GM12878 (cell line): Measurements from ENCODE around the gene ABCA10. TPM values are rescaled to one million over a fixed set of nuclear protein-coding genes. Genes with fewer than 3 reads are reported as not detected.

ENCODE experiments used
- ATAC-seq: fragments of 200-7000 bp; cut with Tn5 transposase; 3 replicates; pipeline ENCODE4 v1.9.1; 2020; ENCODE audit warnings: mild to moderate bottlenecking, moderate library complexity
- BruUV-seq: library from RNA; stranded (reverse); fragments of 400-500 nt; replicated peaks from 2 replicates; lab custom pipeline; 2021; lab: Mats Ljungman, UMichigan
- CTCF ChIA-PET: fragments of 300-600 bp; sonication (Branson Sonifier 250); formaldehyde crosslinking; extraction: SDS; loops from one replicate; lab custom pipeline; 2021; ENCODE audit warnings: inconsistent platforms; lab: Yijun Ruan, JAX
- POLR2A ChIA-PET: fragments of 350-600 bp; formaldehyde crosslinking; extraction: SDS; loops from one replicate; lab custom pipeline; 2021; ENCODE audit warnings: inconsistent platforms; lab: Charles Lee
- RAD21 ChIA-PET: fragments of 300-600 bp; sonication (Branson Sonifier 250); formaldehyde crosslinking; loops from one replicate; lab custom pipeline; 2023; ENCODE audit warnings: antibody characterized with exemption; ENCODE audit not compliant: unreplicated experiment; lab: Charles Lee
- SMC1A ChIA-PET: fragments of 300-600 bp; sonication (Branson Sonifier 250); formaldehyde crosslinking; loops from one replicate; lab custom pipeline; 2023; ENCODE audit not compliant: unreplicated experiment, uncharacterized antibody; lab: Charles Lee
- DNase-seq: peaks from one replicate; pipeline ENCODE4 v3.0.0-alpha.2; 2011; ENCODE audit warnings: low read depth, low spot score
- FAIRE-seq: peaks from 3 replicates; lab custom pipeline; 2011; peaks lifted over from hg19 to GRCh38; lab: Jason Lieb, UNC
- H2AFZ ChIP-seq: 2 replicates; pipeline ENCODE4 v1.6.0; 2011; ENCODE audit warnings: low read depth, low read length, control low read depth; ENCODE audit not compliant: control insufficient read depth
- H3K27ac ChIP-seq: 2 replicates; pipeline ENCODE4 v1.5.1; 2011; ENCODE audit warnings: control low read depth; ENCODE audit not compliant: control insufficient read depth, insufficient read depth
- H3K27me3 ChIP-seq, 2 experiments: replicated peaks in 1 of 2; 2 replicates each; pipeline versions ENCODE4 v1.6.0 to v1.6.1; 2011; ENCODE audit warnings: low read length in 1 of 2; ENCODE audit not compliant: control insufficient read depth in 2 of 2, insufficient read depth in 2 of 2
- H3K36me3 ChIP-seq, 2 experiments: 2 replicates each; pipeline ENCODE4 v1.5.1; 2011; ENCODE audit warnings: low read length in 1 of 2; ENCODE audit not compliant: control insufficient read depth in 2 of 2, insufficient read depth in 2 of 2
- H3K4me1 ChIP-seq: 2 replicates; pipeline ENCODE4 v1.6.1; 2011; ENCODE audit warnings: mild to moderate bottlenecking, low read length, moderate library complexity, mixed read lengths; ENCODE audit not compliant: control insufficient read depth, insufficient read depth
- H3K4me2 ChIP-seq: 2 replicates; pipeline ENCODE4 v1.6.0; 2011; ENCODE audit warnings: control low read depth; ENCODE audit not compliant: control insufficient read depth, insufficient read depth
- H3K4me3 ChIP-seq: fragments of 200-600 bp; sonication (generic); 2 replicates; pipeline ENCODE4 v1.5.1; 2016
- H3K79me2 ChIP-seq: 2 replicates; pipeline ENCODE4 v1.6.0; 2011; ENCODE audit warnings: low read length; ENCODE audit not compliant: control insufficient read depth, insufficient read depth
- H3K9ac ChIP-seq: 2 replicates; pipeline ENCODE4 v1.8.0; 2011; ENCODE audit warnings: low read length, control low read depth, mixed read lengths; ENCODE audit not compliant: control insufficient read depth, insufficient read depth
- H3K9me3 ChIP-seq: replicated peaks from 3 replicates; pipeline ENCODE4 v1.5.1; 2011; ENCODE audit warnings: mild to moderate bottlenecking, low read length; ENCODE audit not compliant: control insufficient read depth, insufficient read depth
- H4K20me1 ChIP-seq: 2 replicates; pipeline ENCODE4 v1.6.0; 2011; ENCODE audit not compliant: control insufficient read depth, insufficient read depth
- BRCA1 ChIP-seq: IDR thresholded peaks from 2 replicates; pipeline ENCODE4 v1.6.1; 2011; ENCODE audit warnings: low read depth, low read length, improper control_type of control experiment
- CHD2 ChIP-seq: IDR thresholded peaks from 2 replicates; pipeline ENCODE4 v1.6.1; 2011; ENCODE audit warnings: low read depth, low read length, improper control_type of control experiment, borderline replicate concordance
- E2F8 ChIP-seq: fragments of 450-650 bp; IDR thresholded peaks from 2 replicates; pipeline ENCODE4 v1.6.1; 2018; ENCODE audit warnings: mild to moderate bottlenecking, low read depth, moderate library complexity; ENCODE audit not compliant: partially characterized antibody
- EZH2 ChIP-seq: IDR thresholded peaks from 2 replicates; pipeline ENCODE4 v1.6.1; 2012; ENCODE audit warnings: low read depth, mild to moderate bottlenecking, control low read depth, inconsistent platforms, low read length, borderline replicate concordance; ENCODE audit not compliant: control insufficient read depth
- GABPA ChIP-seq: IDR thresholded peaks from 2 replicates; pipeline ENCODE4 v1.6.1; 2014; ENCODE audit warnings: antibody characterized with exemption, low read depth, mild to moderate bottlenecking, inconsistent platforms
- KAT2A ChIP-seq: conservative IDR thresholded peaks from 2 replicates; pipeline ENCODE4 v1.6.1; 2011; ENCODE audit warnings: low read depth, low read length; ENCODE audit not compliant: control insufficient read depth
- KLF5 ChIP-seq: fragments of 450-650 bp; IDR thresholded peaks from 2 replicates; pipeline ENCODE4 v1.6.1; 2014; ENCODE audit warnings: mild to moderate bottlenecking; ENCODE audit not compliant: partially characterized antibody
- MXI1 ChIP-seq: fragments of 150-350 bp; IDR thresholded peaks from 2 replicates; pipeline ENCODE4 v1.6.1; 2011; ENCODE audit warnings: low read depth, mild to moderate bottlenecking, inconsistent platforms, low read length, improper control_type of control experiment
- NFXL1 ChIP-seq: fragments of 450-650 bp; IDR thresholded peaks from 2 replicates; pipeline ENCODE4 v1.6.1; 2017; ENCODE audit warnings: antibody characterized with exemption, mild to moderate bottlenecking, borderline replicate concordance
- NFYA ChIP-seq: IDR thresholded peaks from 2 replicates; pipeline ENCODE4 v1.6.1; 2011; ENCODE audit warnings: low read depth, mild to moderate bottlenecking, low read length, improper control_type of control experiment, borderline replicate concordance
- NR2C1 ChIP-seq: fragments of 450-650 bp; IDR thresholded peaks from 2 replicates; pipeline ENCODE4 v1.6.1; 2017; ENCODE audit warnings: antibody characterized with exemption, mild to moderate bottlenecking, moderate library complexity
- NR2C2 ChIP-seq: IDR thresholded peaks from 2 replicates; pipeline ENCODE4 v1.6.1; 2011; ENCODE audit warnings: borderline replicate concordance, low read depth; ENCODE audit not compliant: control insufficient read depth, insufficient read length
- POLR2AphosphoS2 ChIP-seq: IDR thresholded peaks from 2 replicates; pipeline ENCODE4 v1.6.1; 2011; ENCODE audit warnings: low read depth, mild to moderate bottlenecking, low read length, improper control_type of control experiment, moderate library complexity
- RCOR1 ChIP-seq: conservative IDR thresholded peaks from 2 replicates; pipeline ENCODE4 v1.6.1; 2012; ENCODE audit warnings: low read depth, low read length, improper control_type of control experiment
- RUNX3 ChIP-seq: IDR thresholded peaks from 2 replicates; pipeline ENCODE4 v1.6.1; 2012; ENCODE audit warnings: low read length, inconsistent platforms
- SREBF1 ChIP-seq: IDR thresholded peaks from 2 replicates; pipeline ENCODE4 v1.6.1; 2012; ENCODE audit warnings: mild to moderate bottlenecking, low read length
- SUPT20H ChIP-seq: IDR thresholded peaks from 2 replicates; pipeline ENCODE4 v1.6.1; 2011; ENCODE audit warnings: low read depth, mild to moderate bottlenecking, low read length, moderate library complexity, borderline replicate concordance; ENCODE audit not compliant: control insufficient read depth
- YBX1 ChIP-seq: fragments of 450-650 bp; IDR thresholded peaks from 2 replicates; pipeline ENCODE4 v1.6.1; 2016; ENCODE audit warnings: antibody characterized with exemption
- ZNF217 ChIP-seq: fragments of 450-650 bp; IDR thresholded peaks from 2 replicates; pipeline ENCODE4 v1.6.1; 2017; ENCODE audit warnings: antibody characterized with exemption, mild to moderate bottlenecking
- WGBS: methylation state at CpG from one replicate; pipeline ENCODE4 v1.1.6; 2016; ENCODE audit warnings: low lambda C conversion rate; ENCODE audit not compliant: insufficient replicate concordance, insufficient coverage; ENCODE audit errors: missing lambda C conversion rate; 5-methylcytosine and 5-hydroxymethylcytosine counted together
- in situ Hi-C: fragments of 300-500 bp; cut with MboI; formaldehyde crosslinking; loops from 9 replicates; pipeline ENCODE4 v1.14.3; 2018; ENCODE audit warnings: mixed read lengths
- intact Hi-C: fragments of 100-400 bp; cut with micrococcal nuclease; formaldehyde crosslinking; loops from one replicate; pipeline ENCODE4 v1.14.2; 2022; ENCODE audit not compliant: unreplicated experiment
- polyA plus RNA-seq, 11 experiments: library from polyadenylated mRNA; depleted of rRNA in 4 of 11; unstranded in 6 of 11; stranded (reverse) in 5 of 11; fragments of >200 nt; fragmentation: Nextera tagmentation in 4 of 11; fragmentation: Illumina TruSeq in 1 of 11; extraction: Ambion mirVana in 4 of 11; extraction: Trizol in 1 of 11; gene quantifications; 1 replicate in 1 of 11; 2 replicates in 10 of 11; pipeline versions ENCODE4 v1.2.1 to v1.2.3, GENCODE V29; 2011 to 2016; ENCODE audit warnings: inconsistent platforms in 2 of 11, missing spikeins in 2 of 11, low read depth in 1 of 11
- total RNA-seq, 4 experiments: library from RNA; depleted of rRNA in 3 of 4; stranded (reverse); fragments of >200 nt in 3 of 4; fragmentation: Illumina TruSeq in 1 of 4; extraction: Trizol in 1 of 4; gene quantifications; 2 replicates each; pipeline versions ENCODE4 v1.2.1 to v1.2.3, GENCODE V29; 2013 to 2021
- TF ChIP-seq, protein P1 (sequence below): fragments of 450-650 bp; IDR thresholded peaks from 2 replicates; pipeline ENCODE4 v1.6.1; 2016; ENCODE audit warnings: mild to moderate bottlenecking

ABCA10 gene
- total and polyA plus RNA-seq, 10 of the 15 experiments (the other 5 are each of a cell fraction or from before 2014, with no cell fraction given), result 0.33 to 3.0 (median 0.83) TPM

- WGBS, result 26% methylated on average over 4 of the region's 4 CpGs
Measured at GRCh38 chr17:69207151-69207550, 21.5 kb downstream of the ABCA10 start.

DNA sequence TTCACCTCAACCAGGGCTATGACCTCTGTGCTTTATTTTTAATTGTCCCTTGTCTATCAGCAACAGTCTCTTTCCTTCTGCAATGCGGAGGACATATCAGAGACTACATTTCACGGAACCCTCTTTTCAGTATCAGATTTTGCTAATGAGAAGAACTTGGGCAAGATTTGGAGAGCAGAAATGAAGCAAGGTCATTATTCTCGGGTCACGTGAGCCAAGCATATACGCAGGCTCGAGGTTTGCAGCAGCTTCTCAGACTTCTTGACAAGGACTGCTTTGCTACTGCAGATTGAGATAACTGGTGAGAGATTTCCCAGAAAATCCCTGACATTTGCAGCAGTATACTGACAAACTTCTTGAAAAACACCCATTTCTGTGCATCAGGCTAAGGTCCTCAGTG is 30.4 kb downstream of the ABCA10 start:
- Histone ChIP-seq H3K27me3 (no peaks in the 10 kb centered on the region), H3K4me1 (no peaks in the 10 kb centered on the region), H3K27ac (no peak overlapping the region), H3K4me2 (no peak overlapping the region), H3K79me2 (no peaks in the 10 kb centered on the region), H3K36me3 (no peaks in the 10 kb centered on the region), H4K20me1 (no peaks in the 10 kb centered on the region), H3K9me3 (no peaks in the 10 kb centered on the region), H3K9ac (no peak overlapping the region), H2AFZ (no peak overlapping the region), H3K4me3 (no peak overlapping the region)
- ChIA-PET CTCF (no interaction called here), POLR2A (no interaction called here), RAD21 (no interaction called here), SMC1A (no interaction called here)
- FAIRE-seq, result no peak
- in situ Hi-C loops, result no loop called here
- no peak for ATAC-seq
- BruUV-seq, result no TSS peak
- 55% methylated on average over 6 of the region's 6 CpGs for WGBS
- intact Hi-C loops, result no loop called here
- no peak for DNase-seq
- TF ChIP-seq NFXL1 (no peak), ZNF217 (no peak), NFYA (no peak), E2F8 (no peak), NR2C1 (no peak), EZH2 (no peak), GABPA (no peak), MXI1 (no peak), SREBF1 (no peak)
- TF ChIP-seq, protein P1, sequence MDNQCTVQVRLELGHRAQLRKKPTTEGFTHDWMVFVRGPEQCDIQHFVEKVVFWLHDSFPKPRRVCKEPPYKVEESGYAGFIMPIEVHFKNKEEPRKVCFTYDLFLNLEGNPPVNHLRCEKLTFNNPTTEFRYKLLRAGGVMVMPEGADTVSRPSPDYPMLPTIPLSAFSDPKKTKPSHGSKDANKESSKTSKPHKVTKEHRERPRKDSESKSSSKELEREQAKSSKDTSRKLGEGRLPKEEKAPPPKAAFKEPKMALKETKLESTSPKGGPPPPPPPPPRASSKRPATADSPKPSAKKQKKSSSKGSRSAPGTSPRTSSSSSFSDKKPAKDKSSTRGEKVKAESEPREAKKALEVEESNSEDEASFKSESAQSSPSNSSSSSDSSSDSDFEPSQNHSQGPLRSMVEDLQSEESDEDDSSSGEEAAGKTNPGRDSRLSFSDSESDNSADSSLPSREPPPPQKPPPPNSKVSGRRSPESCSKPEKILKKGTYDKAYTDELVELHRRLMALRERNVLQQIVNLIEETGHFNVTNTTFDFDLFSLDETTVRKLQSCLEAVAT, result no peak

More at GRCh38 chr17:69207151-69207550, 21.5 kb downstream of the ABCA10 start:
- DNase-seq, result no peak
- ChIA-PET POLR2A (no interaction called here), CTCF (no interaction called here), SMC1A (interaction anchor here (0.9 to 1.5 kb wide), 3 partner anchors 9 to 20 kb away, joined by 3 to 4 read pairs (median 4); no protein-coding TSS in a partner anchor), RAD21 (no interaction called here)
- Histone ChIP-seq H3K27ac (no peak overlapping the region), H3K9ac (no peak overlapping the region), H3K9me3 (no peaks in the 10 kb centered on the region), H3K4me3 (no peak overlapping the region), H4K20me1 (no peaks in the 10 kb centered on the region), H3K79me2 (no peaks in the 10 kb centered on the region), H3K36me3 (no peaks in the 10 kb centered on the region), H3K4me2 (no peak overlapping the region), H3K27me3 (no peaks in the 10 kb centered on the region), H3K4me1 (no peaks in the 10 kb centered on the region), H2AFZ (no peak overlapping the region)
- in situ Hi-C loops (no loop called here), intact Hi-C loops (no loop called here)
- TF ChIP-seq POLR2AphosphoS2, result no peak
- TF ChIP-seq CHD2, result no peak
- no peak for TF ChIP-seq BRCA1
- no peak for TF ChIP-seq YBX1
- TF ChIP-seq KAT2A, result no peak
- no peak for TF ChIP-seq SUPT20H
- TF ChIP-seq RUNX3, result no peak
- TF ChIP-seq KLF5, result no peak
- no peak for TF ChIP-seq RCOR1
- TF ChIP-seq NR2C2, result no peak
- no TSS peak for BruUV-seq
- no peak for FAIRE-seq
- no peak for ATAC-seq
